Measurements from ENCODE around the gene ANXA9. TPM values are rescaled to one million over a fixed set of nuclear protein-coding genes. Genes with fewer than 3 reads are reported as not detected.

The ANXA9 gene
- total RNA-seq, 1 experiment from 2014 or later = 42.5 TPM

GRCh38 chr1:151009674-151010345 is 27.7 kb downstream of the ANXA9 start:
- intact Hi-C loops (cut with micrococcal nuclease; ENCODE audit: unreplicated experiment) = loop anchor here (5.0 to 10.0 kb wide), 2 partner anchors 83 to 445 kb away; partner anchors contain the start of gene SETDB1
- Histone ChIP-seq H3K27me3 (replicated peaks; ENCODE audit: control insufficient read depth, insufficient read depth, low read length) (no peaks in the 10 kb centered on the region), H3K36me3 (ENCODE audit: control insufficient read depth, insufficient read depth, low read length) (no peaks in the 10 kb centered on the region), H3K4me1 (peaks cover 52% of the 10 kb centered on the region), H3K9me3 (no peaks in the 10 kb centered on the region), H3K4me3 (ENCODE audit: low read depth, low read length) (peak overlapping the region; percentile 71; the same call in 1 of the 2 replicates)
- ChIA-PET CTCF (interaction anchor here (0.7 kb wide), 1 partner anchor 129 kb away, joined by 4 read pairs; no protein-coding TSS in a partner anchor), POLR2A (no interaction called here)
- no peaks in the 10 kb centered on the region for H3K9me3 Mint-ChIP-seq (ENCODE audit: unreplicated experiment)
- peaks cover 28% of the 10 kb centered on the region for H3K4me1 Mint-ChIP-seq (ENCODE audit: low read depth, unreplicated experiment)
- DNase-seq = no peak
- peaks cover 24% of the 10 kb centered on the region for H3K36me3 Mint-ChIP-seq (ENCODE audit: insufficient read depth, unreplicated experiment)
- no TSS peak for BruUV-seq (replicated peaks)
- no peak for TF ChIP-seq CTCF (IDR thresholded peaks at IDR 0.05; ENCODE audit: insufficient read depth in 1 of 2, low read depth in 1 of 2, low read length in 1 of 2, severe bottlenecking in 1 of 2, unreplicated experiment in 1 of 2)
- peak overlapping the region; percentile 92 for H3K4me3 Mint-ChIP-seq (ENCODE audit: unreplicated experiment)
- H3K27ac Mint-ChIP-seq (ENCODE audit: unreplicated experiment) = peak overlapping the region; percentile 99
- no peaks in the 10 kb centered on the region for H3K27me3 Mint-ChIP-seq (ENCODE audit: insufficient read depth, unreplicated experiment)

GRCh38 chr1:151010346-151010726 is 28.2 kb downstream of the ANXA9 start:
- Mint-ChIP-seq H3K9me3 (ENCODE audit: unreplicated experiment) (no peaks in the 10 kb centered on the region), H3K4me3 (ENCODE audit: unreplicated experiment) (peak overlapping the region; percentile 92), H3K36me3 (ENCODE audit: insufficient read depth, unreplicated experiment) (peaks cover 27% of the 10 kb centered on the region), H3K27me3 (ENCODE audit: insufficient read depth, unreplicated experiment) (no peaks in the 10 kb centered on the region), H3K27ac (ENCODE audit: unreplicated experiment) (no peak overlapping the region), H3K4me1 (ENCODE audit: low read depth, unreplicated experiment) (peaks cover 28% of the 10 kb centered on the region)
- Histone ChIP-seq H3K9me3 (no peaks in the 10 kb centered on the region), H3K4me1 (peaks cover 54% of the 10 kb centered on the region), H3K4me3 (ENCODE audit: low read depth, low read length) (no peak overlapping the region), H3K36me3 (ENCODE audit: control insufficient read depth, insufficient read depth, low read length) (no peaks in the 10 kb centered on the region), H3K27me3 (replicated peaks; ENCODE audit: control insufficient read depth, insufficient read depth, low read length) (no peaks in the 10 kb centered on the region)
- CTCF ChIA-PET = interaction anchor here (0.7 kb wide), 1 partner anchor 128 kb away, joined by 4 read pairs; no protein-coding TSS in a partner anchor
- intact Hi-C loops (cut with micrococcal nuclease; ENCODE audit: unreplicated experiment) = no loop called here
- no peak for TF ChIP-seq CTCF (IDR thresholded peaks at IDR 0.05; ENCODE audit: insufficient read depth in 1 of 2, low read depth in 1 of 2, low read length in 1 of 2, severe bottlenecking in 1 of 2, unreplicated experiment in 1 of 2)
- POLR2A ChIA-PET = no interaction called here
- no peak for DNase-seq
- BruUV-seq (replicated peaks) = no TSS peak

GRCh38 chr1:151011154-151011850 is 29.2 kb downstream of the ANXA9 start:
- Histone ChIP-seq H3K4me1 (peaks cover 54% of the 10 kb centered on the region), H3K36me3 (ENCODE audit: control insufficient read depth, insufficient read depth, low read length) (no peaks in the 10 kb centered on the region), H3K9me3 (no peaks in the 10 kb centered on the region), H3K4me3 (ENCODE audit: low read depth, low read length) (no peak overlapping the region), H3K27me3 (replicated peaks; ENCODE audit: control insufficient read depth, insufficient read depth, low read length) (no peaks in the 10 kb centered on the region)
- Mint-ChIP-seq H3K9me3 (ENCODE audit: unreplicated experiment) (no peaks in the 10 kb centered on the region), H3K4me3 (ENCODE audit: unreplicated experiment) (no peak overlapping the region), H3K27ac (ENCODE audit: unreplicated experiment) (peak overlapping the region; percentile 57), H3K4me1 (ENCODE audit: low read depth, unreplicated experiment) (peaks cover 28% of the 10 kb centered on the region), H3K36me3 (ENCODE audit: insufficient read depth, unreplicated experiment) (peaks cover 27% of the 10 kb centered on the region), H3K27me3 (ENCODE audit: insufficient read depth, unreplicated experiment) (no peaks in the 10 kb centered on the region)
- BruUV-seq (replicated peaks) = no TSS peak
- DNase-seq = no peak
- CTCF ChIA-PET = interaction anchor here (0.6 kb wide), 1 partner anchor 63 kb away, joined by 3 read pairs; no protein-coding TSS in a partner anchor
- intact Hi-C loops (cut with micrococcal nuclease; ENCODE audit: unreplicated experiment) = no loop called here
- POLR2A ChIA-PET = no interaction called here
- no peak for TF ChIP-seq CTCF (IDR thresholded peaks at IDR 0.05; ENCODE audit: insufficient read depth in 1 of 2, low read depth in 1 of 2, low read length in 1 of 2, severe bottlenecking in 1 of 2, unreplicated experiment in 1 of 2)

Measured in Caco-2 (cell line).